GM23338 (cell line): ENCODE measurements around the gene PLIN5. TPM values are rescaled to one million over a fixed set of nuclear protein-coding genes. Genes with fewer than 3 reads are reported as not detected.

Experiments
- ATAC-seq: fragments of 200-7000 bp; cut with Tn5 transposase; 3 replicates; pipeline ENCODE4 v1.9.1; 2020
- DNase-seq: peaks from one replicate; pipeline ENCODE4 v3.0.0-alpha.2; 2015; ENCODE audit warnings: low spot score
- H2AFZ ChIP-seq: fragments of 200-600 bp; sonication (generic); 2 replicates; pipeline ENCODE4 v1.8.0; 2016; ENCODE audit warnings: antibody characterized with exemption, mild to moderate bottlenecking, moderate library complexity
- H3F3A ChIP-seq: fragments of 200-600 bp; sonication (generic); replicated peaks from 2 replicates; pipeline ENCODE4 v1.8.0; 2017; ENCODE audit warnings: antibody characterized with exemption, mixed run types, low read depth
- H3K27ac ChIP-seq: fragments of 200-600 bp; sonication (generic); 2 replicates; pipeline ENCODE4 v1.6.1; 2016; ENCODE audit warnings: low read depth
- H3K27me3 ChIP-seq: fragments of 200-600 bp; sonication (generic); 2 replicates; pipeline ENCODE4 v1.8.0; 2016; ENCODE audit warnings: mild to moderate bottlenecking, mixed run types, moderate library complexity; ENCODE audit not compliant: insufficient read depth
- H3K36me3 ChIP-seq: fragments of 200-600 bp; sonication (generic); 2 replicates; pipeline ENCODE4 v1.8.0; 2016; ENCODE audit warnings: mild to moderate bottlenecking; ENCODE audit not compliant: insufficient read depth
- H3K4me1 ChIP-seq: fragments of 200-600 bp; sonication (generic); 2 replicates; pipeline ENCODE4 v1.8.0; 2016; ENCODE audit warnings: mild to moderate bottlenecking, moderate library complexity; ENCODE audit not compliant: insufficient read depth
- H3K4me2 ChIP-seq: fragments of 200-600 bp; sonication (generic); 2 replicates; pipeline ENCODE4 v1.7.1; 2017; ENCODE audit warnings: mixed run types
- H3K4me3 ChIP-seq: fragments of 200-600 bp; sonication (generic); 2 replicates; pipeline ENCODE4 v1.6.1; 2016; ENCODE audit warnings: mixed run types
- H3K79me2 ChIP-seq: fragments of 200-600 bp; sonication (generic); replicated peaks from 2 replicates; pipeline ENCODE4 v1.8.0; 2017; ENCODE audit warnings: mild to moderate bottlenecking; ENCODE audit not compliant: insufficient read depth
- H3K9me2 ChIP-seq: fragments of 200-600 bp; sonication (generic); 2 replicates; pipeline ENCODE4 v1.8.0; 2017; ENCODE audit not compliant: insufficient read depth
- H4K20me1 ChIP-seq: fragments of 200-600 bp; sonication (generic); replicated peaks from 2 replicates; pipeline ENCODE4 v1.8.0; 2017; ENCODE audit warnings: mild to moderate bottlenecking; ENCODE audit not compliant: insufficient read depth
- H3K27ac Mint-ChIP-seq: 2 replicates; pipeline ENCODE4 v1.8.0; 2020; ENCODE audit warnings: inconsistent platforms, mild to moderate bottlenecking, moderate library complexity, mixed read lengths
- H3K27me3 Mint-ChIP-seq: 3 replicates; pipeline ENCODE4 v1.8.0; 2022; ENCODE audit warnings: low read depth, mild to moderate bottlenecking, moderate library complexity, mixed read lengths, inconsistent platforms; ENCODE audit not compliant: insufficient read depth, poor library complexity
- H3K36me3 Mint-ChIP-seq: 3 replicates; pipeline ENCODE4 v1.8.0; 2021; ENCODE audit warnings: low read depth, mild to moderate bottlenecking, inconsistent platforms, moderate library complexity, mixed read lengths
- H3K4me1 Mint-ChIP-seq: 3 replicates; pipeline ENCODE4 v1.8.0; 2020; ENCODE audit warnings: mild to moderate bottlenecking, inconsistent platforms, mixed read lengths
- H3K4me3 Mint-ChIP-seq: 3 replicates; pipeline ENCODE4 v1.8.0; 2021; ENCODE audit warnings: moderate library complexity, mild to moderate bottlenecking, inconsistent platforms, mixed read lengths
- H3K9me3 Mint-ChIP-seq: 3 replicates; pipeline ENCODE4 v1.8.0; 2020; ENCODE audit warnings: moderate library complexity, mild to moderate bottlenecking, inconsistent platforms, mixed read lengths
- EZH2phosphoT487 ChIP-seq: fragments of 200-600 bp; sonication (generic); IDR thresholded peaks from one replicate; pipeline ENCODE4 v1.8.1; 2018; ENCODE audit warnings: antibody characterized with exemption; ENCODE audit not compliant: unreplicated experiment
- NANOG ChIP-seq: IDR thresholded peaks from 2 replicates; pipeline ENCODE4 v1.6.1; 2016; ENCODE audit warnings: antibody characterized with exemption, borderline replicate concordance
- STAT1 ChIP-seq: IDR thresholded peaks from one replicate; pipeline ENCODE4 v1.6.1; 2016; ENCODE audit warnings: antibody characterized with exemption; ENCODE audit not compliant: unreplicated experiment
- ZNF114 ChIP-seq: fragments of 250-450 bp; sonication (Bioruptor Pico); IDR thresholded peaks from 2 replicates; pipeline ENCODE4 v1.5.0; 2020; ENCODE audit warnings: mild to moderate bottlenecking, moderate library complexity
- polyA plus RNA-seq: library from polyadenylated mRNA; unstranded; fragments of >200 nt; fragmentation: Nextera tagmentation; extraction: Ambion mirVana; gene quantifications from 2 replicates; pipeline ENCODE4 v1.2.1, GENCODE V29; 2016
- total RNA-seq: library from RNA; depleted of rRNA; stranded (reverse); fragments of >200 nt; shearing (Covaris generic); gene quantifications from 2 replicates; pipeline ENCODE4 v1.2.3, GENCODE V29; 2014
- TF ChIP-seq, protein P1 (sequence below): IDR thresholded peaks from one replicate; pipeline ENCODE4 v1.6.1; 2018; ENCODE audit warnings: antibody characterized with exemption; ENCODE audit not compliant: unreplicated experiment
- TF ChIP-seq, protein P2 (sequence below): IDR thresholded peaks from 2 replicates; pipeline ENCODE4 v1.6.1; 2016; ENCODE audit warnings: antibody characterized with exemption
- TF ChIP-seq, protein P3 (sequence below), 2 experiments: fragments of 200-600 bp in 1 of 2; sonication (generic) in 1 of 2; conservative IDR thresholded peaks; 2 replicates each; pipeline versions ENCODE4 v1.5.1 to v1.6.1; 2016 to 2017; ENCODE audit warnings: antibody characterized with exemption in 2 of 2, low read depth in 2 of 2, mild to moderate bottlenecking in 2 of 2, moderate library complexity in 1 of 2

PLIN5 gene
- total and polyA plus RNA-seq, 2 experiments from 2014 or later: 1.9 to 3.5 TPM

DNA sequence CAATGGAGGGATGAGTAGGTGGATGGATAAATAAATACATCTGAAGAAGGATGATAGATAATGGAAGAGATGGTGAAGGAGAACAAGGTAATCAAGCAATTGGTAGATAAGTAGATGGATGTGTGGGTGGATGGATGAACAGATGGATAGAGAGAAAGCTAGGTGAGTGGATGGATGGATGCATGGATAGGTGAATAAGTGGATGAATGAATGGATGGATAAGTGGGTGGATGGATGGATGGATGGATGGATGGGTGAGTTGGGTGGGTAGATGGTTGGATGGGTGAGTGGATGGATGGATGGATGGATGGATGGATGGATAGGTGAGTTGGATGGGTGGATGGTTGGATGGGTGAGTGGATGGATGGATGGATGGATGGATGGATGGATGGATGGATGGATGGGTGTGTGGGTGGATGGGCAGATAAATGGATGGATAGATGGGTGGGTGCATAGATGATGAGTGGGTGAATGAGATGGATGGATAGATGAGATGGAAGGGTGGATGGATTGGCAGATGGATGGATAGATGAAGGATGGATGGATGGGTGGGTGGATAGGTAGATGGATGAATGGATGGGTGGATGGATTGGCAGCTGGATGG lies 18.2 kb upstream of the PLIN5 start (continued):
- TF ChIP-seq, protein P1, sequence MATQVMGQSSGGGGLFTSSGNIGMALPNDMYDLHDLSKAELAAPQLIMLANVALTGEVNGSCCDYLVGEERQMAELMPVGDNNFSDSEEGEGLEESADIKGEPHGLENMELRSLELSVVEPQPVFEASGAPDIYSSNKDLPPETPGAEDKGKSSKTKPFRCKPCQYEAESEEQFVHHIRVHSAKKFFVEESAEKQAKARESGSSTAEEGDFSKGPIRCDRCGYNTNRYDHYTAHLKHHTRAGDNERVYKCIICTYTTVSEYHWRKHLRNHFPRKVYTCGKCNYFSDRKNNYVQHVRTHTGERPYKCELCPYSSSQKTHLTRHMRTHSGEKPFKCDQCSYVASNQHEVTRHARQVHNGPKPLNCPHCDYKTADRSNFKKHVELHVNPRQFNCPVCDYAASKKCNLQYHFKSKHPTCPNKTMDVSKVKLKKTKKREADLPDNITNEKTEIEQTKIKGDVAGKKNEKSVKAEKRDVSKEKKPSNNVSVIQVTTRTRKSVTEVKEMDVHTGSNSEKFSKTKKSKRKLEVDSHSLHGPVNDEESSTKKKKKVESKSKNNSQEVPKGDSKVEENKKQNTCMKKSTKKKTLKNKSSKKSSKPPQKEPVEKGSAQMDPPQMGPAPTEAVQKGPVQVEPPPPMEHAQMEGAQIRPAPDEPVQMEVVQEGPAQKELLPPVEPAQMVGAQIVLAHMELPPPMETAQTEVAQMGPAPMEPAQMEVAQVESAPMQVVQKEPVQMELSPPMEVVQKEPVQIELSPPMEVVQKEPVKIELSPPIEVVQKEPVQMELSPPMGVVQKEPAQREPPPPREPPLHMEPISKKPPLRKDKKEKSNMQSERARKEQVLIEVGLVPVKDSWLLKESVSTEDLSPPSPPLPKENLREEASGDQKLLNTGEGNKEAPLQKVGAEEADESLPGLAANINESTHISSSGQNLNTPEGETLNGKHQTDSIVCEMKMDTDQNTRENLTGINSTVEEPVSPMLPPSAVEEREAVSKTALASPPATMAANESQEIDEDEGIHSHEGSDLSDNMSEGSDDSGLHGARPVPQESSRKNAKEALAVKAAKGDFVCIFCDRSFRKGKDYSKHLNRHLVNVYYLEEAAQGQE: no peak

DNA sequence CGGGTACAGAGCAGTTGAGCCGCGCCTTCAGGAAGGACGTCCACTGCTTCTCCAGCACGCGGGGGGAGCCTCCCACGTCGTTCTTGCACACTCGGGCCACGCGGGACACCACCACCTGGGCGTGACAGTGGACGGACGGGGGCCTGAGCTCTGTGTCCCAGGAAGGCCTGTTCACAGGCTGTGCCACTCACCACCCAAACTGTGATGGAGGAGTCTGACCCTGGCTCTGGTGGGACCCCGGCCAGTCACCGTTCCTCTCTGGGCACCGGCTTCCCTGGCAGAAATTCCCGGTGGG lies 17.4 kb upstream of the PLIN5 start:
- no peaks in the 10 kb centered on the region for H3K27me3 ChIP-seq
- no peaks in the 10 kb centered on the region for H3K79me2 ChIP-seq
- peaks cover 6% of the 10 kb centered on the region; the same call in 1 of the 2 replicates for H3F3A ChIP-seq
- no peaks in the 10 kb centered on the region for H3K9me3 Mint-ChIP-seq
- peaks cover 18% of the 10 kb centered on the region for H3K27me3 Mint-ChIP-seq
- TF ChIP-seq STAT1: no peak
- TF ChIP-seq EZH2phosphoT487: no peak
- no peak for TF ChIP-seq NANOG
- no peak for TF ChIP-seq ZNF114 (CRISPR knock-in tag)
- TF ChIP-seq, protein P2, sequence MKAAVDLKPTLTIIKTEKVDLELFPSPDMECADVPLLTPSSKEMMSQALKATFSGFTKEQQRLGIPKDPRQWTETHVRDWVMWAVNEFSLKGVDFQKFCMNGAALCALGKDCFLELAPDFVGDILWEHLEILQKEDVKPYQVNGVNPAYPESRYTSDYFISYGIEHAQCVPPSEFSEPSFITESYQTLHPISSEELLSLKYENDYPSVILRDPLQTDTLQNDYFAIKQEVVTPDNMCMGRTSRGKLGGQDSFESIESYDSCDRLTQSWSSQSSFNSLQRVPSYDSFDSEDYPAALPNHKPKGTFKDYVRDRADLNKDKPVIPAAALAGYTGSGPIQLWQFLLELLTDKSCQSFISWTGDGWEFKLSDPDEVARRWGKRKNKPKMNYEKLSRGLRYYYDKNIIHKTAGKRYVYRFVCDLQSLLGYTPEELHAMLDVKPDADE: no peak
- TF ChIP-seq, protein P3, sequence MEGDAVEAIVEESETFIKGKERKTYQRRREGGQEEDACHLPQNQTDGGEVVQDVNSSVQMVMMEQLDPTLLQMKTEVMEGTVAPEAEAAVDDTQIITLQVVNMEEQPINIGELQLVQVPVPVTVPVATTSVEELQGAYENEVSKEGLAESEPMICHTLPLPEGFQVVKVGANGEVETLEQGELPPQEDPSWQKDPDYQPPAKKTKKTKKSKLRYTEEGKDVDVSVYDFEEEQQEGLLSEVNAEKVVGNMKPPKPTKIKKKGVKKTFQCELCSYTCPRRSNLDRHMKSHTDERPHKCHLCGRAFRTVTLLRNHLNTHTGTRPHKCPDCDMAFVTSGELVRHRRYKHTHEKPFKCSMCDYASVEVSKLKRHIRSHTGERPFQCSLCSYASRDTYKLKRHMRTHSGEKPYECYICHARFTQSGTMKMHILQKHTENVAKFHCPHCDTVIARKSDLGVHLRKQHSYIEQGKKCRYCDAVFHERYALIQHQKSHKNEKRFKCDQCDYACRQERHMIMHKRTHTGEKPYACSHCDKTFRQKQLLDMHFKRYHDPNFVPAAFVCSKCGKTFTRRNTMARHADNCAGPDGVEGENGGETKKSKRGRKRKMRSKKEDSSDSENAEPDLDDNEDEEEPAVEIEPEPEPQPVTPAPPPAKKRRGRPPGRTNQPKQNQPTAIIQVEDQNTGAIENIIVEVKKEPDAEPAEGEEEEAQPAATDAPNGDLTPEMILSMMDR (conservative IDR thresholded peaks at IDR 0.05; ENCODE audit: low read depth in 2 of 2): no peak
- DNase-seq (no peak), ATAC-seq (no peak)
- H4K20me1 ChIP-seq: peaks cover 4% of the 10 kb centered on the region; the same call in 1 of the 2 replicates
- no peaks in the 10 kb centered on the region; the same call in 1 of the 2 replicates for H3K4me1 ChIP-seq
- H3K36me3 ChIP-seq: peaks cover 4% of the 10 kb centered on the region
- H3K27ac Mint-ChIP-seq: no peak overlapping the region
- no peak overlapping the region for H2AFZ ChIP-seq
- H3K4me3 Mint-ChIP-seq: no peak overlapping the region
- H3K4me2 ChIP-seq: no peak overlapping the region
- H3K27ac ChIP-seq: no peak overlapping the region
- H3K9me2 ChIP-seq: no peaks in the 10 kb centered on the region
- H3K36me3 Mint-ChIP-seq: peaks cover 61% of the 10 kb centered on the region
- H3K4me1 Mint-ChIP-seq: peaks cover 5% of the 10 kb centered on the region; the same call in 2 of the 3 replicates
- H3K4me3 ChIP-seq: no peak overlapping the region
